Measurements from ENCODE around the gene TUBB6. TPM values are rescaled to one million over a fixed set of nuclear protein-coding genes. Genes with fewer than 3 reads are reported as not detected.

TUBB6 gene
- total and polyA plus RNA-seq, 2 donors from 2014 or later: 25.9 to 98.9 TPM

DNA sequence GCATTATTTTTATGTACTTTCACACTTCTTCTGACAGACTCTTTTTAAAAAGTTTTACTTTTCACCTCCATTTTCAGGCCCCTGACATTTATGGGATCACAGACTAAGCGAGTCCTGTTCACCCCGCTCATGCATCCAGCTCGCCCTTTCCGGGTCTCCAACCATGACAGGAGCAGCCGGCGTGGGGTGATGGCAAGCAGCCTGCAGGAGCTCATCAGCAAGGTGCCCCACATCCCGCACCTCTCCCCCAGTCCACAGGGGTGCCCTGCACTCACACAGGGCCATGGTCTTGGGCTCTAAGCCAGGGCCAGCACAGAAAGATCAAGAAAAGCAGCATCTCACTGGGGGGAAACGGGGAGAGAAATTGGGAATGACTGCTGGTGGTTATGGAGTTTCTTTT lies 45.3 kb upstream of the TUBB6 start:
- H3K27me3 ChIP-seq (ENCODE audit: control insufficient read depth, insufficient read depth, low read length): no peaks in the 10 kb centered on the region
- H3K4me1 ChIP-seq (ENCODE audit: control insufficient read depth in 2 of 3, insufficient read depth in 2 of 3, low read depth in 1 of 3, low read length in 3 of 3): no peaks in the 10 kb centered on the region
- peak in 1 of 5 donors; percentile 73 for DNase-seq
- H3K36me3 ChIP-seq (ENCODE audit: control insufficient read depth in 2 of 3, insufficient read depth in 3 of 3, low read length in 3 of 3): no peaks in the 10 kb centered on the region
- H3K9ac ChIP-seq (ENCODE audit: low read length in 3 of 3): no peak overlapping the region
- TF ChIP-seq CTCF (IDR thresholded peaks at IDR 0.05; ENCODE audit: borderline replicate concordance, extremely low read depth, insufficient read depth): no peak
- H3K4me3 ChIP-seq (ENCODE audit: low read length in 3 of 3): no peak overlapping the region
- H3K27ac ChIP-seq (ENCODE audit: low read depth in 2 of 2, low read length in 2 of 2): no peak overlapping the region
- H3K9me3 ChIP-seq (ENCODE audit: control insufficient read depth in 2 of 3, insufficient read depth in 1 of 3, low read length in 3 of 3): no peaks in the 10 kb centered on the region
- no peak for FAIRE-seq
- intact Hi-C loops (cut with DNase I): no loop called here

DNA sequence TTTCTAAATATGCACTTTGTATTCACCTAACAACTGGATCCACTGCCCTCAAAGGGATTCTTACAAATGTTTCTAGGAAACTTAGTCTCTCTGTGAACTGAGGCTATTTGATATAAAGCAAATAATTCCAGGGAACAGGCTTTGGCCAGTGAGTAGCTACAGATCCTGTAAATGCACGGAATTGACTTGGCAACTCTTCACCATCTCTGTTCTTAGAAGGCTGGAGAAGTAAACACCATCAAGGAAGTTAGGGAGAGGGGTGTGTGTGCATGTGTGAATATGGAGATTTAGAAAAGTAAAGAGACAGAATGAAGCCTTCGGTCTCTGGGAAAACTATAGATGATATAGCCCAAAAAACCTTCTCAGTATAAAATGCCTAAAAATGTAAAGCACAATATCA lies 43.2 kb upstream of the TUBB6 start:
- no peaks in the 10 kb centered on the region for H3K4me1 ChIP-seq (ENCODE audit: control insufficient read depth in 2 of 3, insufficient read depth in 2 of 3, low read depth in 1 of 3, low read length in 3 of 3)
- H3K4me3 ChIP-seq (ENCODE audit: low read length in 3 of 3): no peak overlapping the region
- no peak overlapping the region for H3K9ac ChIP-seq (ENCODE audit: low read length in 3 of 3)
- DNase-seq (no peak), FAIRE-seq (no peak)
- H3K9me3 ChIP-seq (ENCODE audit: control insufficient read depth in 2 of 3, insufficient read depth in 1 of 3, low read length in 3 of 3): no peaks in the 10 kb centered on the region
- H3K36me3 ChIP-seq (ENCODE audit: control insufficient read depth in 2 of 3, insufficient read depth in 3 of 3, low read length in 3 of 3): no peaks in the 10 kb centered on the region
- no peak for TF ChIP-seq CTCF (IDR thresholded peaks at IDR 0.05; ENCODE audit: borderline replicate concordance, extremely low read depth, insufficient read depth)
- H3K27ac ChIP-seq (ENCODE audit: low read depth in 2 of 2, low read length in 2 of 2): no peak overlapping the region
- H3K27me3 ChIP-seq (ENCODE audit: control insufficient read depth, insufficient read depth, low read length): no peaks in the 10 kb centered on the region
- intact Hi-C loops (cut with DNase I): no loop called here

DNA sequence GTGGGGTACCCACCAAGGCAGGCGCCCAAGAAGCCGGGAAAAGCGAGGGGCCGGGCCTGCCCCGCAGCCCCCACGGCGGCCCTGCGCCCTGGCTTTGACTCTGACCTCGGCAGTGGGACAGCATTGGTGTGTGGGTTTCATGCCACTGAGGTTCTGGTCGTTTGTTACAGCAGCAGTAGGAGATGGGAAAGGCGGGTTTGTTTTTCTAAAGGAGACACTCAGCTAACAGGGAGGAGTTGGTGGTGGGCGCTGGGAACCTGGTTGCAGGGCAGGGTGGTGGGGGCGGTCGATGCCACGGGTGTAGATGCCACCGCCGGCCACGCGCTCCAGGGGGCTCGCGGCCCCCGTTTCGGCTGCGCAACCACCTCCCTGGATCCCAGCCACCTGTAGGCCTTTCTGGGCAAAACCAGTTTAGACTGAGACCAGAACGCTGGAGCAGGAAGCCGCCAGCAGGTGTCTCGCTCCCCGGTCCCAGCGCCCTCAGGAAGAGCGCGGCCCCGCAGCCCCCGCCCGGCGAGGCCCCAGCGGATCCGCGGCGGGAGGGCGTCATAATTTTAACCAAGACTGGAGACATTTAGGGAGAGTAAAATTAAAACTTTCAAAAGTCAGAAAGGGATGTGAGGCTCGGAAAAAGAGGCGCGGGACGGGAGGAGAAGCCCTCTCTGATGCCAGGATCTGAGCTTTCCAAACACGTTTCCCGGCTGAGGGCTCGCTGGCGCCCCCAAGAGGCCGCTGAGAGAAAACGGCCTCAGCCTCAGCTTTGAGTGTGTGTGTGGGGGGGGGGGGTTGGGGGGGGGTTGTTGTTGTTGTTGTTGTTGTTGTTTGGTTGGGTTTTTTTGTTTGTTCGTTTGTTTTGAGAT lies 36.4 kb upstream of the TUBB6 start:
- H3K4me3 ChIP-seq (ENCODE audit: low read length in 3 of 3): peak overlapping the region; percentile 46 to 52 (median 51)
- FAIRE-seq: no peak
- H3K4me1 ChIP-seq (ENCODE audit: control insufficient read depth in 2 of 3, insufficient read depth in 2 of 3, low read depth in 1 of 3, low read length in 3 of 3): no peaks in the 10 kb centered on the region
- no peaks in the 10 kb centered on the region for H3K36me3 ChIP-seq (ENCODE audit: control insufficient read depth in 2 of 3, insufficient read depth in 3 of 3, low read length in 3 of 3)
- H3K27ac ChIP-seq (ENCODE audit: low read depth in 2 of 2, low read length in 2 of 2): peak overlapping the region; percentile 32 to 43
- H3K9ac ChIP-seq (ENCODE audit: low read length in 3 of 3): peak overlapping the region in 1 of 3 donors; percentile 15
- DNase-seq: peak; percentile 86 to 94 (median 89)
- peak; percentile 64 for TF ChIP-seq CTCF (IDR thresholded peaks at IDR 0.05; ENCODE audit: borderline replicate concordance, extremely low read depth, insufficient read depth)
- H3K27me3 ChIP-seq (ENCODE audit: control insufficient read depth, insufficient read depth, low read length): no peaks in the 10 kb centered on the region
- intact Hi-C loops (cut with DNase I): no loop called here
- H3K9me3 ChIP-seq (ENCODE audit: control insufficient read depth in 2 of 3, insufficient read depth in 1 of 3, low read length in 3 of 3): no peaks in the 10 kb centered on the region
